Gastroesophageal sphincter (tissue), 4 donors: Measurements from ENCODE around the gene CCDC32. TPM values are rescaled to one million over a fixed set of nuclear protein-coding genes. Genes with fewer than 3 reads are reported as not detected.

Source experiments
- ATAC-seq: fragments of 150-250 bp; one replicate; pipeline ENCODE4 v1.9.1; 2016; ENCODE audit warnings: mild to moderate bottlenecking, moderate library complexity
- H3K27ac ChIP-seq, 4 donors: fragments of 200-600 bp; sonication (generic) in 3 of 4; 1 replicate in 3 of 4; 2 replicates in 1 of 4; pipeline ENCODE4 v1.5.1; 2016 to 2019
- H3K27me3 ChIP-seq: fragments of 200-600 bp; sonication (generic); one replicate; pipeline ENCODE4 v1.5.1; 2019
- H3K36me3 ChIP-seq, 2 donors: fragments of 200-600 bp; sonication (generic); one replicate each; pipeline ENCODE4 v1.5.1; 2019; ENCODE audit warnings: control low read depth in 1 of 2
- H3K4me1 ChIP-seq, 3 donors: fragments of 200-600 bp; sonication (generic); 1 replicate in 2 of 3; 2 replicates in 1 of 3; pipeline ENCODE4 v1.5.1; 2016 to 2019; ENCODE audit warnings: control low read depth in 2 of 3
- H3K4me3 ChIP-seq, 2 donors: fragments of 200-600 bp; sonication (generic); one replicate each; pipeline ENCODE4 v1.5.1; 2019; ENCODE audit warnings: mild to moderate bottlenecking in 1 of 2, moderate library complexity in 1 of 2
- H3K9me3 ChIP-seq, 3 donors: fragments of 200-600 bp; sonication (generic); one replicate each; pipeline ENCODE4 v1.5.1; 2017 to 2019; ENCODE audit warnings: control low read depth in 2 of 3
- EP300 ChIP-seq: sonication (generic); formaldehyde crosslinking; IDR thresholded peaks from one replicate; pipeline ENCODE4 v1.6.1; 2017; ENCODE audit warnings: antibody characterized with exemption, mild to moderate bottlenecking
- POLR2A ChIP-seq, 2 donors: fragments of 450-650 bp; IDR thresholded peaks; one replicate each; pipeline ENCODE4 v1.6.1; 2017; ENCODE audit warnings: antibody characterized with exemption in 2 of 2, mild to moderate bottlenecking in 2 of 2, moderate library complexity in 1 of 2
- POLR2AphosphoS5 ChIP-seq: sonication (generic); formaldehyde crosslinking; IDR thresholded peaks from one replicate; pipeline ENCODE4 v1.6.1; 2017; ENCODE audit warnings: antibody characterized with exemption
- WGBS, 2 donors: methylation state at CpG; one replicate each; pipeline ENCODE4 v1.1.5; 2018; ENCODE audit warnings: low coverage in 1 of 2; 5-methylcytosine and 5-hydroxymethylcytosine counted together
- total RNA-seq, 4 donors: library from RNA; depleted of rRNA; stranded (reverse); fragments of >200 nt; gene quantifications; one replicate each; pipeline ENCODE4 v1.1.0, GENCODE V29; 2016
- TF ChIP-seq, protein P1 (sequence below), 4 experiments: fragments of 200-600 bp in 2 of 4; fragments of 450-650 bp in 2 of 4; sonication (generic) in 1 of 4; IDR thresholded peaks; one replicate each; pipeline ENCODE4 v1.5.1; 2017 to 2019; ENCODE audit warnings: antibody characterized with exemption in 4 of 4, mild to moderate bottlenecking in 2 of 4, moderate library complexity in 2 of 4

Gene CCDC32
- 10 to 100 TPM; 16.2 to 45.8 (median 34.0) TPM for total RNA-seq

DNA sequence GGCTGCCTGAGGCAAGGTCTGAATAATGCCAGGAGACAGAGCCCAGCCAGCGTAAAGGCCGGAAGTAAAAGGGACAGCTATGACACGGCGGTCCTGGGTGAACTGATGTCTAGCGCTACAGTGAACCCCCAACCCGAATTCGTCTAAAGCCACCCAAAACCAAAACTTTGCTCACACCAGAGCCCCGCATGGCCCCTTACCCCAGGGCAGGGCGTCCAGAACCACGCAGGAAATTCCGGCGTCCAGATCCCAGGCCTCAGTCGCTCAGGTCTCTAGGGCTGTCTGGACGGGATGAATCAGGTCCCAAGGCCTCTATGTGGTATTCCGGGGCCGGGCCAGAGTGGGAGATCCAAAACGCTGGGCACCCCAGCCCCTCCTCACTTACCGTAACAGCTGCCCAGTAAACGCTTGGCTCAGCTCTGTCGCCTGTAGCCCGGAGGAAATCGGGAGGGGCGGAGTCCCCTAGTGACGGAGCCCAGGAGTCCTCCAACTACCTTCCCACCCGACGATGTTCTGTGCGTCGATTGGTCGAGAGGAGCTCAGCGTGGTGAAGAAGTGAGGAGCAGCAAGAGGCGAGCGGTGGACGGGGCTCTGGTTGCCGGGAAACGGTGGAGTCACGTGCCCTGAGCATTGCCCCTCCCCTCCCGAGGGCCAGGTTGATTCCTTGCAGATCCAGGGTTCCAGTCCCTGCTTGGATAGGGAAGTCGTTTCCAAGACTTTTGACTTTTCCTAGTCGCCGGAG is at the start of gene CCDC32:
CCDC32 (minus strand) TSS at position 452 of the 742 bp plus-strand sequence. CDS start 2,027 bp downstream, outside the sequence.
- Histone ChIP-seq H3K27ac (peak within 1 kb of the TSS; percentile 82 to 95 (median 88)), H3K9me3 (no peaks in the 10 kb centered on the region), H3K36me3 (peaks cover 0 to 28% of the 10 kb centered on the region in 2 donors), H3K4me3 (peak within 1 kb of the TSS; percentile 58 to 74), H3K27me3 (no peaks in the 10 kb centered on the region), H3K4me1 (peaks cover 3 to 52% (median 6%) of the 10 kb centered on the region in 3 donors)
- ATAC-seq = peak; percentile 98
- WGBS, 2 donors = 0% methylated on average over 7 to 19 of the region's 40 CpGs
- TF ChIP-seq POLR2AphosphoS5 = peak; percentile 83
- TF ChIP-seq, protein P1, sequence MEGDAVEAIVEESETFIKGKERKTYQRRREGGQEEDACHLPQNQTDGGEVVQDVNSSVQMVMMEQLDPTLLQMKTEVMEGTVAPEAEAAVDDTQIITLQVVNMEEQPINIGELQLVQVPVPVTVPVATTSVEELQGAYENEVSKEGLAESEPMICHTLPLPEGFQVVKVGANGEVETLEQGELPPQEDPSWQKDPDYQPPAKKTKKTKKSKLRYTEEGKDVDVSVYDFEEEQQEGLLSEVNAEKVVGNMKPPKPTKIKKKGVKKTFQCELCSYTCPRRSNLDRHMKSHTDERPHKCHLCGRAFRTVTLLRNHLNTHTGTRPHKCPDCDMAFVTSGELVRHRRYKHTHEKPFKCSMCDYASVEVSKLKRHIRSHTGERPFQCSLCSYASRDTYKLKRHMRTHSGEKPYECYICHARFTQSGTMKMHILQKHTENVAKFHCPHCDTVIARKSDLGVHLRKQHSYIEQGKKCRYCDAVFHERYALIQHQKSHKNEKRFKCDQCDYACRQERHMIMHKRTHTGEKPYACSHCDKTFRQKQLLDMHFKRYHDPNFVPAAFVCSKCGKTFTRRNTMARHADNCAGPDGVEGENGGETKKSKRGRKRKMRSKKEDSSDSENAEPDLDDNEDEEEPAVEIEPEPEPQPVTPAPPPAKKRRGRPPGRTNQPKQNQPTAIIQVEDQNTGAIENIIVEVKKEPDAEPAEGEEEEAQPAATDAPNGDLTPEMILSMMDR (IDR thresholded peaks at IDR 0.05) = no peak
- TF ChIP-seq POLR2A (IDR thresholded peaks at IDR 0.05) = peak; percentile 71 to 73

GRCh38 chr15:40613080-40613479 is 48.2 kb upstream of the CCDC32 start:
- H3K9me3 ChIP-seq = no peaks in the 10 kb centered on the region
- no peak overlapping the region for H3K4me3 ChIP-seq
- H3K36me3 ChIP-seq = no peaks in the 10 kb centered on the region
- ATAC-seq = no peak
- no peak for TF ChIP-seq EP300
- TF ChIP-seq, protein P1 (IDR thresholded peaks at IDR 0.05) = no peak
- TF ChIP-seq POLR2A (IDR thresholded peaks at IDR 0.05) = no peak
- TF ChIP-seq POLR2AphosphoS5 = no peak
- H3K27me3 ChIP-seq = no peaks in the 10 kb centered on the region
- WGBS, 2 donors = 79 to 96% methylated on average over 5 of the region's 5 CpGs
- H3K27ac ChIP-seq = no peak overlapping the region
- no peaks in the 10 kb centered on the region for H3K4me1 ChIP-seq

DNA sequence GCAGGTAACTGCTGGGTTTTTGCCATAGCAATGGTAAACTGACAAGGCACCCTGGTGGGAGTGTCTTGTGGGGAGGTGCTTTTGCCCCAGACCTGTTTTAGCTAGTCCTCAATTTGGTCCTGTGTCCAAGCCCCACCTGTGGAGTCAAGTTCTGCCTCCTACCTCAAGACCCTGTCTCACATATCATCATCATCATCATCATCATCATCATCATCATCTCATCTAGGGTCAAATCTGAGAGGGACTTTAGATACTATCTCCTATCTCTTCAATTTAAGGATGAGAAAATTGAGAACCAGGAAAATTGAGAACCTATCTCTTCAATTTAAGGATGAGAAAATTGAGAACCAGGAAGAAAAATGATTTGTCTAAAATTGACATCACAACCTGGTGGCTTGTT is 39.1 kb upstream of the CCDC32 start:
- Histone ChIP-seq H3K36me3 (no peaks in the 10 kb centered on the region), H3K4me1 (no peaks in the 10 kb centered on the region), H3K4me3 (no peak overlapping the region), H3K9me3 (no peaks in the 10 kb centered on the region), H3K27ac (no peak overlapping the region), H3K27me3 (peaks cover 5% of the 10 kb centered on the region)
- TF ChIP-seq EP300 (no peak), POLR2A (IDR thresholded peaks at IDR 0.05) (no peak), POLR2AphosphoS5 (no peak)
- TF ChIP-seq, protein P1 (IDR thresholded peaks at IDR 0.05) = no peak
- ATAC-seq = no peak

DNA sequence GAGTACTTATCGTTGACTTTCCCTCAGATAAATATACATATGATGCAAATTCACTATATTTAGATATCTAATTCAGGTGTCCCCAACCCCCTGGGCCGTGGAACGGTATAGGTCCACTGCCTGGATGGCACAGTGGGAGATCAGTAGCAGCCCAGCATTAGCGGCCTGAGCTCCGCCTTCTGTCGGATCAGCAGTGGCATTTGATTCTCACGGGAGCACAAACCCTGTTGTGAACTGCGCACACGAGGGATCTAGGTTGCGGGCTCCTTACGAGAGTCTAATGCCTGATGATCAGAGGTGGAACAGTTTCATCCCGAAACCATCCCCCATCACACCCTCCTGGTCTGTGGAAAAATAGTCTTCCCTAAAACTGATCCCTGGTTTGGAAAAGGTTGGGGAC is 36.1 kb upstream of the CCDC32 start:
- Histone ChIP-seq H3K27me3 (peaks cover 16% of the 10 kb centered on the region), H3K4me1 (no peaks in the 10 kb centered on the region), H3K36me3 (no peaks in the 10 kb centered on the region), H3K9me3 (no peaks in the 10 kb centered on the region), H3K4me3 (no peak overlapping the region), H3K27ac (no peak overlapping the region)
- TF ChIP-seq POLR2A (IDR thresholded peaks at IDR 0.05) (no peak), EP300 (no peak), POLR2AphosphoS5 (no peak)
- TF ChIP-seq, protein P1 (IDR thresholded peaks at IDR 0.05) = no peak
- 88 to 93% methylated on average over 4 to 12 of the region's 12 CpGs for WGBS, 2 donors
- no peak for ATAC-seq

- H3K36me3 ChIP-seq = no peaks in the 10 kb centered on the region
- no peak overlapping the region for H3K4me3 ChIP-seq
- no peak for TF ChIP-seq POLR2A (IDR thresholded peaks at IDR 0.05)
- ATAC-seq = no peak
- 43 to 93% methylated on average over 2 to 4 of the region's 4 CpGs for WGBS, 2 donors
- H3K9me3 ChIP-seq = no peaks in the 10 kb centered on the region
- H3K27me3 ChIP-seq = peaks cover 32% of the 10 kb centered on the region
- peaks cover 0 to 10% (median 6%) of the 10 kb centered on the region in 3 donors for H3K4me1 ChIP-seq
- H3K27ac ChIP-seq = no peak overlapping the region
Measured at GRCh38 chr15:40598672-40599071, 33.8 kb upstream of the CCDC32 start.
